CD4-positive, alpha-beta T cell treated with Interleukin-4 for 1 hour (primary cell): ENCODE measurements around the gene LPIN1.
"Not testable (repeated sequence)": the region's sequence is repeated elsewhere in the genome, so short reads cannot be mapped to it uniquely, and the experiment has no call there.

ENCODE experiments used
- DNase-seq, 2 donors: peaks; one replicate each; pipeline ENCODE4 v3.0.0-alpha.2; 2020 to 2022

The LPIN1 gene

GRCh38 chr2:11715987-11716652 lies 30.3 kb upstream of the LPIN1 start:
- DNase-seq = no peak

DNA sequence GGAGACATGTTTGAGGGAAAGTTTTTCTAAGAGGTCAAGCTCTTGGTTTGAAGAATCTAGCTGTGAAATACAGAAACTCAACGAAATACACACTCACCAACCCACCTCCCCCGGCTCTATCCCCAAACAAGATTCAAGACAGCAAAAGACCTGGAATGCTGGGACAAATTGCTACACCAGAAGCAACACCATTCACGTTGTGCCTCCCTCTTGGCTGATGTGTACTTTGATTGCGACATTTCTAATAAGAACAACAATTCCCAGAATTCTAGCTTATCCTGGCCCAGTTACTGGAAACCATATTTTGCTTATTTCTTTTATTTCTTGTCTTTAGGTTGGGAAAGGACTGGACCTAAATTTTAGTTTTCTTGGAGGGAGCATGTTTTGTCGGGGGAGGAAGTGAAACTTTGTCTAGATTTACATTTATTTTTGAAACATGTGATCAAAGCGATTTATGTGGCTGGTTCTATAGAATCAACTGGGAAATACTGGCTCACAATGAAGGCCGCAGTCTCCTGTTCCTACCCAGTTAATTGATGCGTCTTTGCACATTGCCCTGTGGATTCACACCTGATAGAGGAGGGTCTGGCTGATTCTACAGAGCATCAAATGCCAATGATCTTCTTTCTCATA lies 29.6 kb upstream of the LPIN1 start:
- DNase-seq = no peak

- no peak for DNase-seq
Observed at GRCh38 chr2:11717623-11718022, 28.8 kb upstream of the LPIN1 start.

GRCh38 chr2:11718606-11719005 lies 27.8 kb upstream of the LPIN1 start:
- no peak for DNase-seq

GRCh38 chr2:11719230-11719977 lies 27.0 kb upstream of the LPIN1 start:
- DNase-seq = no peak

- no peak for DNase-seq
Observed at GRCh38 chr2:11720752-11721151, 25.7 kb upstream of the LPIN1 start.

DNA sequence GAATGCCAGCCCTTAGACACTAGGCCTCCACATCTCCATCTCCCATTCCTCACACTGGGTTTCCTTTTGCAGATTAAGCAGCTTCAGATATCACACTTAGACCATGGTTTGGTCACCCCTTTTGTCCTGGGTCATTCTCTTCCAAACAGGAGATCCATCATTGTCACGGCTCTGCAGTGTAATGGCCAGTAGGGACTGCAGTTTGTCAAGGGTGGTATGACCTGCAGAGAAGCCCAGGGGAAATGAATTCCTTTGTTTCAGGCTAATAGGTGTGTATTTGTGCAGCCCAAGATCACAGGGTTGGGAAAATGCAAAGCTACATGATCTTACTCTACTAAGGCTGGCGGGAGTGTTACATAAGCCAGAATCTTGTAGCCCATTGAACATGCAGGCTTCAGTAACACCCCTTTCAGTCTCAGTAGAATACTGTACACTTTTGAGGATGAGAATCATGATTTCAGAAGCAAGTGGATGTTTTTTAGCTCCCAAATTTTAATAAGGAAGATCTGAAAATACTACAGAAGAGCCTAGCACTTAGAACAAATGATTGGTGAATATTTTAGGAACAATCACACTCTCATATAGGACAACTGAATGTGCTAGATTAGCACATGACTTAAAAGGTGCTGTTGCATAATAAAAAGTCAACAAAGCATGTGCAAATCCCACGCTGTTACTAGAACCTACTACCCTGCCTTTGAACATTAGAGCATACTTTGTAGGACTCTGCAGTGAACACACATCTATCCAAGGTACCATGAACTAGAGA lies 24.0 kb upstream of the LPIN1 start:
- DNase-seq = no peak

DNA sequence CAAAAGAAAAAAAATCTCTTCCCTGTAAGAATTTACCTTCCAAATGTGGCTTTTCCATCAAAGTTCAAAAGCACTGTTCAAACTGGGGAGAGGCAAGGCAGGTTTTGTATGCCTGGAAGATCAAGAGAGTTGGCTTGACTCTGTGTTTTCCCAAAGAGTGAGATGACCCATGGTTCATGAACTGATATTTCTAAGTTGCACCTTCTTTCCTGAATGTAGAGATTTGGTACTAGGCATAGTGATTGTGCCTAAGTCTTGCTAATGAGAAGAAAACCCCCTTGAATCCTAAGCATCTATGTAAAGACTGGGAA lies 23.4 kb upstream of the LPIN1 start:
- no peak for DNase-seq

- DNase-seq = no peak
Observed at GRCh38 chr2:11724151-11724550, 22.3 kb upstream of the LPIN1 start.

DNA sequence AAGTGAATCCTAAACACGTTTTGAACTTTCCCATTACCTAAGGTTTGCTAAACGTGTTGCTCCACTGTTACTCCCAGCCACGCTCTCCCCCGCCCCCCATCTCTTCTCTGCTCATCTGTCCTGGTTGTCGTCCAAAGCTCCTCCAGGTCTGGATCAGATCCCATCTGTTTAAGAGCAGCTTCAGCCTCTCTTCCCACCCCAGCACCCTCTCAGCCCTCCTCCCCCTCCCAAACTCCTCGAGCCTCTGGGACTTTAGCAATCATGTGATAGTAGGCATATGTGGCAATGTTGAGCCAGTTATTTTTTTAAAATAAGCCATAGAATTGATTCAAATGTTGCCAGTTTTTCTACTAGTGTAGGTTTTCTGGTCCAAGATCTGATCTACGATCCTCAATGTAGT lies 20.0 kb upstream of the LPIN1 start:
- DNase-seq = no peak

- DNase-seq = no peak
Observed at GRCh38 chr2:11729362-11730212, 16.8 kb upstream of the LPIN1 start.

DNA sequence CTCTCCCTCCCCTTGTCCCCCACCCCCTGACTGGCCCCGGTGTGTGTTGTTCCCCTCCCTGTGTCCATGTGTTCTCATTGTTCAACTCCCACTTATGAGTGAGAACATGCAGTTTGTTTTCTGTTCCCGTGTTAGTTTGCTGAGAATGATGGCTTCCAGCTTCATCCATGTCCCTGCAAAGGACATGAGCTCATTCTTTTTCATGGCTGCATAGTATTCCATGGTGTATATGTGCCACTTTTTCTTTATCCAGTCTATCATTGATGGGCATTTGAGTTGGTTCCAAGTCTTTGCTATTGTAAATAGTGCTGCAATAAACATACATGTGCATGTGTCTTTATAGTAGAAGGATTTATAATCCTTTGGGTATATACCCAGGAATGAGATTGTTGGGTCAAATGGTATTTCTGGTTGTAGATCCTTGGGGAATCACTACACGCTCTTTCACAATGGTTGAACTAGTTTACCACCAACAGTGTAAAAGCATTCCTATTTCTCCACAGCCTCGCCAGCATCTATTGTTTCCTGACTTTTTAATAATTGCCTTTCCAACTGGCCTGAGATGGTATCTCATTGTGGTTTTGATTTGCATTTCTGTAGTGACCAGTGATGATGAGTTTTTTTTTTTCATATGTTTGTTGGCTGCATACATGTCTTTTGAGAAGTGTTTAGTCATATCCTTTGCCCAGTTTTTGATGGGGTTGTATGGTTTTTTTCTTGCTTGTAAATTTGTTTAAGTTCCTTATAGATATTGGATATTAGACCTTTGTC lies 15.0 kb upstream of the LPIN1 start:
- DNase-seq = not testable (repeated sequence)

DNA sequence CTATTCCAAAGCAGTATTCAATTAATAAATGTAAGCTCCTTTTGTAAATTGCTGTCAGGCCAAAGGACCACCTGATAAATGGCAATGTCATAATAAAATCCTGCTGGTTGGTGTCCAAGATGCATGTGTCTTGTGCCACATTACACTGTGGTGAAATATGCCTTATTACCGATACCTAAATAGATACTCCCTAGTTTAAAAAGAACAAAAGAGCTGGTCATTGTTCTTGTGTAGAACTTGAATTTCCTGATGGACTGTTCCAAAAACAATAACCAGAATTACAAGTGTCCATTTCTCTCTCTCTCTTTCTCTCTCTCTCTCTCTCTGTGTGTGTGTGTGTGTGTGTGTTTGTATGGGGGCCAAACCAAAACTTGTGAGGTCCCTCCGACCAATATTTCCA lies 13.8 kb upstream of the LPIN1 start:
- DNase-seq = no peak

- DNase-seq = not testable (repeated sequence)
Observed at GRCh38 chr2:11737852-11738251, 8.6 kb upstream of the LPIN1 start.

- DNase-seq = peak; percentile 39 to 47
Observed at GRCh38 chr2:11738589-11739436, 7.6 kb upstream of the LPIN1 start.

DNA sequence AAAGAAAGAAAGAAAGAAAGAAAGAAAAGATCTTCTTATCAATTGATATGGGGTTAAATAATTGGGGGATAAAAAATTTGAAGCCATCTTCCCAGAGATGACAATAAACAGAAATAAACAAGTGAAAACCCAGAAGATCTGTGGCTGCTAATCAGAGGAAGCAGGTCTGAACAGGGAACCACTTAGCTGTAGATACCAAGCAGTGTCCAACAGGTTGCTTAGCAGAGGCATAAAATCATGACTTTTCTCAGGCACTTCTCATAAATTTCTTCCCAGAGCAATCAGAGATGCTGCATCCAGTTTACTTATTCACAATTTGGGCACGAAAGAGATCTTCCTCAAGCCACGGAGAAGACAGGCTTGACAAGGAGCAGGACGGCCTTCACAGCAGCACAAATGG lies 5.7 kb upstream of the LPIN1 start:
- no peak for DNase-seq

- no peak for DNase-seq
Observed at GRCh38 chr2:11742317-11742701, 4.1 kb upstream of the LPIN1 start.

GRCh38 chr2:11742702-11743357 lies 3.6 kb upstream of the LPIN1 start:
- no peak for DNase-seq

GRCh38 chr2:11743366-11743765 lies 3.1 kb upstream of the LPIN1 start:
- no peak for DNase-seq

DNA sequence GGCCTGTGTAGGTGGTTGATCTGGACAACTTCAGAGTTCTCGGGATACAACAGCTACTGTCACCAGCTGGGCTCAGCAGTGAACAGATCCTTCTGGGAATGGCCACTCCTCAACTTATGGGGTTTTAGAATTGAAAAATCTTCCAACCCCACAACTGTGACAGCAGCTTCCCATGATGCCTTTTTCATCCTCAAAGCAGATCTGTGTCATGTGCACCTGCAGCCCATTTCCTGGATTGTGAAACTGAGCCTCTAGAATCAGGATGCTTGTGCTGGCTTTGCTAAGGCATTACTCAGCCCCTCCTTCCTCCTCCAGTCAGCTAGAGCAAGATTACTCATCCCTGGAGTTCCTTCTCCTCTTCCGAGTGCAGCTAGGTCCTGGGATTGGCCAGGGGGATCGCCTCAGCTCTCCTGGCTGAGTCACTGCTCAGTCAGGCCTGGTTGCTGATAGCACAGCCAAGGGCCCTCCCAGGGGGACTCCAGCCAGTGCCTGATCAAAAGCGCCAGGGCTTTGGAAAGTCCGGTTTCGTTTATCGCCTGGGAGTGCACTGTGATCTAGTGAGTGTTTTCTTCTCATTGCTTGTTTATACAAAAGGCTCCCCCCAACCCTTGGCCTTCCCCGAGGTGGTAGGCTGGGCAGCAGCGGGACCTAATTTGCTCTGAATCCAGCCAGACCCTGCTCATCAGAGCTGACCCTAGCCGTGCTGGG lies 2.4 kb upstream of the LPIN1 start:
- peak; percentile 76 to 84 for DNase-seq
